DND-41 (cell line): ENCODE data around the gene ZNF492.

Experiments used
- ATAC-seq: fragments of 200-7000 bp; cut with Tn5 transposase; 3 replicates; pipeline ENCODE4 v1.9.1; 2021; ENCODE audit warnings: low read depth; ENCODE audit not compliant: insufficient read depth
- DNase-seq: peaks from one replicate; pipeline ENCODE4 v3.0.0-alpha.2; 2020
- H2AFZ ChIP-seq: 2 replicates; pipeline ENCODE4 v1.6.0; 2012; ENCODE audit warnings: low read depth, low read length
- H3K27ac ChIP-seq: 2 replicates; pipeline ENCODE4 v1.5.1; 2012; ENCODE audit warnings: low read length, inconsistent platforms
- H3K27me3 ChIP-seq: fragments of 200-600 bp; sonication (generic); 2 replicates; pipeline ENCODE4 v1.6.0; 2012; ENCODE audit warnings: low read length, mild to moderate bottlenecking, inconsistent platforms; ENCODE audit not compliant: insufficient read depth, poor library complexity
- H3K36me3 ChIP-seq: 2 replicates; pipeline ENCODE4 v1.5.1; 2012; ENCODE audit warnings: low read length, inconsistent platforms; ENCODE audit not compliant: insufficient read depth
- H3K4me1 ChIP-seq: 2 replicates; pipeline ENCODE4 v1.5.1; 2012; ENCODE audit warnings: mild to moderate bottlenecking, low read length; ENCODE audit not compliant: insufficient read depth
- H3K4me2 ChIP-seq: 2 replicates; pipeline ENCODE4 v1.6.0; 2012; ENCODE audit warnings: mild to moderate bottlenecking, moderate library complexity, low read length, inconsistent platforms; ENCODE audit not compliant: insufficient read depth
- H3K4me3 ChIP-seq, 2 experiments: fragments of 200-600 bp in 1 of 2; shearing (Covaris generic) in 1 of 2; 2 replicates each; pipeline ENCODE4 v1.5.1; 2012 to 2016; ENCODE audit warnings: inconsistent platforms in 2 of 2, low read length in 2 of 2, mild to moderate bottlenecking in 2 of 2, low read depth in 1 of 2, moderate library complexity in 1 of 2
- H3K79me2 ChIP-seq: 2 replicates; pipeline ENCODE4 v1.6.0; 2012; ENCODE audit warnings: low read length, inconsistent platforms; ENCODE audit not compliant: insufficient read depth
- H3K9ac ChIP-seq: 2 replicates; pipeline ENCODE4 v1.6.0; 2012; ENCODE audit warnings: low read depth, mild to moderate bottlenecking, inconsistent platforms, low read length, moderate library complexity
- H3K9me3 ChIP-seq: 2 replicates; pipeline ENCODE4 v1.5.1; 2012; ENCODE audit warnings: low read length, moderate library complexity, mild to moderate bottlenecking, inconsistent platforms; ENCODE audit not compliant: insufficient read depth, severe bottlenecking
- H4K20me1 ChIP-seq: 2 replicates; pipeline ENCODE4 v1.6.0; 2012; ENCODE audit warnings: low read length; ENCODE audit not compliant: insufficient read depth
- CTCF ChIP-seq: IDR thresholded peaks from 2 replicates; pipeline ENCODE4 v1.5.1; 2012; ENCODE audit warnings: borderline replicate concordance, low read length, moderate library complexity, mild to moderate bottlenecking; ENCODE audit not compliant: poor library complexity, severe bottlenecking; ENCODE audit errors: extremely low read depth
- EZH2 ChIP-seq: IDR thresholded peaks from 3 replicates; pipeline ENCODE4 v1.6.1; 2012; ENCODE audit warnings: borderline replicate concordance, low read depth, mild to moderate bottlenecking, moderate library complexity, low read length, inconsistent platforms; ENCODE audit not compliant: severe bottlenecking

The ZNF492 gene

GRCh38 chr19:22606954-22607652 is 27.0 kb upstream of the ZNF492 start:
- Histone ChIP-seq H3K9ac (no peak overlapping the region), H3K9me3 (peaks cover 4% of the 10 kb centered on the region), H3K27ac (no peak overlapping the region), H3K27me3 (no peaks in the 10 kb centered on the region), H3K36me3 (no peaks in the 10 kb centered on the region), H3K4me1 (no peaks in the 10 kb centered on the region), H3K4me3 (no peak overlapping the region), H3K79me2 (no peaks in the 10 kb centered on the region), H3K4me2 (no peak overlapping the region), H2AFZ (no peak overlapping the region), H4K20me1 (no peaks in the 10 kb centered on the region)
- no peak for DNase-seq
- ATAC-seq, result no peak
- no peak for TF ChIP-seq CTCF
- TF ChIP-seq EZH2, result no peak

GRCh38 chr19:22607653-22608430 is 26.3 kb upstream of the ZNF492 start:
- H3K4me2 ChIP-seq, result no peak overlapping the region
- H4K20me1 ChIP-seq, result no peaks in the 10 kb centered on the region
- no peaks in the 10 kb centered on the region for H3K4me1 ChIP-seq
- H3K4me3 ChIP-seq, result no peak overlapping the region
- no peak overlapping the region for H3K27ac ChIP-seq
- no peak overlapping the region for H3K9ac ChIP-seq
- H3K79me2 ChIP-seq, result no peaks in the 10 kb centered on the region
- H2AFZ ChIP-seq, result no peak overlapping the region
- no peak for TF ChIP-seq CTCF
- no peak for TF ChIP-seq EZH2
- DNase-seq (no peak), ATAC-seq (no peak)
- peaks cover 4% of the 10 kb centered on the region for H3K9me3 ChIP-seq
- no peaks in the 10 kb centered on the region for H3K36me3 ChIP-seq
- no peaks in the 10 kb centered on the region for H3K27me3 ChIP-seq

GRCh38 chr19:22608441-22608840 is 25.7 kb upstream of the ZNF492 start:
- H3K27me3 ChIP-seq, result no peaks in the 10 kb centered on the region
- no peak overlapping the region for H2AFZ ChIP-seq
- H3K9me3 ChIP-seq, result peaks cover 3% of the 10 kb centered on the region
- no peak for DNase-seq
- H3K36me3 ChIP-seq, result no peaks in the 10 kb centered on the region
- H3K27ac ChIP-seq, result no peak overlapping the region
- TF ChIP-seq EZH2 (no peak), CTCF (no peak)
- no peaks in the 10 kb centered on the region for H4K20me1 ChIP-seq
- no peak overlapping the region for H3K4me3 ChIP-seq
- H3K4me2 ChIP-seq, result no peak overlapping the region
- H3K9ac ChIP-seq, result no peak overlapping the region
- no peak for ATAC-seq
- H3K4me1 ChIP-seq, result no peaks in the 10 kb centered on the region
- no peaks in the 10 kb centered on the region for H3K79me2 ChIP-seq
